Ishikawa (cell line): ENCODE measurements around the gene ANKRD66.

Experiments used
- CEBPB ChIP-seq: IDR thresholded peaks from 2 replicates; pipeline ENCODE4 v1.6.1; 2012
- CREB1 ChIP-seq: IDR thresholded peaks from 2 replicates; pipeline ENCODE4 v1.6.1; 2012; ENCODE audit warnings: low read depth
- EGR1 ChIP-seq: IDR thresholded peaks from 2 replicates; pipeline ENCODE4 v1.6.1; 2012
- EP300 ChIP-seq: IDR thresholded peaks from 2 replicates; pipeline ENCODE4 v1.6.1; 2012; ENCODE audit warnings: borderline replicate concordance
- FOXM1 ChIP-seq: IDR thresholded peaks from 2 replicates; pipeline ENCODE4 v1.6.1; 2012; ENCODE audit warnings: low read depth, borderline replicate concordance
- MAX ChIP-seq: IDR thresholded peaks from 2 replicates; pipeline ENCODE4 v1.6.1; 2012
- NFIC ChIP-seq: IDR thresholded peaks from 2 replicates; pipeline ENCODE4 v1.6.1; 2012
- RAD21 ChIP-seq: IDR thresholded peaks from 2 replicates; pipeline ENCODE4 v1.6.1; 2012; ENCODE audit warnings: low read depth
- REST ChIP-seq: IDR thresholded peaks from 2 replicates; pipeline ENCODE4 v1.6.1; 2012; ENCODE audit warnings: low read depth, mild to moderate bottlenecking
- TAF1 ChIP-seq: IDR thresholded peaks from 2 replicates; pipeline ENCODE4 v1.6.1; 2012; ENCODE audit warnings: low read depth, mild to moderate bottlenecking
- TCF12 ChIP-seq: IDR thresholded peaks from 2 replicates; pipeline ENCODE4 v1.6.1; 2012; ENCODE audit warnings: low read depth
- TEAD4 ChIP-seq: IDR thresholded peaks from 2 replicates; pipeline ENCODE4 v1.6.1; 2012
- USF1 ChIP-seq: IDR thresholded peaks from 2 replicates; pipeline ENCODE4 v1.6.1; 2012
- YY1 ChIP-seq: IDR thresholded peaks from 2 replicates; pipeline ENCODE4 v1.6.1; 2012; ENCODE audit warnings: low read depth
- ZBTB7A ChIP-seq: IDR thresholded peaks from 2 replicates; pipeline ENCODE4 v1.6.1; 2012; ENCODE audit warnings: low read depth

The ANKRD66 gene

GRCh38 chr6:46741910-46742309, 4.8 kb upstream of the ANKRD66 start:
- TF ChIP-seq CREB1 (no peak), RAD21 (no peak), USF1 (no peak), TEAD4 (no peak), ZBTB7A (no peak), NFIC (no peak), EP300 (no peak), TCF12 (no peak), TAF1 (no peak), CEBPB (no peak), REST (no peak), YY1 (no peak), EGR1 (no peak), FOXM1 (no peak), MAX (no peak)

GRCh38 chr6:46743425-46744158, 3.1 kb upstream of the ANKRD66 start:
- no peak for TF ChIP-seq TCF12
- no peak for TF ChIP-seq NFIC
- no peak for TF ChIP-seq TEAD4
- no peak for TF ChIP-seq MAX
- no peak for TF ChIP-seq ZBTB7A
- no peak for TF ChIP-seq YY1
- TF ChIP-seq FOXM1 = no peak
- no peak for TF ChIP-seq TAF1

GRCh38 chr6:46745973-46746372, 760 bp upstream of the ANKRD66 start:
- TF ChIP-seq CEBPB (no peak), CREB1 (no peak), TCF12 (no peak), TAF1 (no peak)

GRCh38 chr6:46748940-46749503, 2.3 kb downstream of the ANKRD66 start:
- no peak for TF ChIP-seq EP300
- no peak for TF ChIP-seq NFIC
- no peak for TF ChIP-seq CREB1

GRCh38 chr6:46749731-46750130, 3.0 kb downstream of the ANKRD66 start:
- no peak for TF ChIP-seq REST
- TF ChIP-seq USF1 = no peak
- no peak for TF ChIP-seq CEBPB
- TF ChIP-seq MAX = no peak
- TF ChIP-seq TCF12 = no peak
- no peak for TF ChIP-seq ZBTB7A
- TF ChIP-seq EGR1 = no peak
- TF ChIP-seq FOXM1 = no peak
- TF ChIP-seq EP300 = no peak
- TF ChIP-seq CREB1 = no peak
- TF ChIP-seq TEAD4 = no peak
- TF ChIP-seq TAF1 = no peak
- TF ChIP-seq RAD21 = no peak
- TF ChIP-seq YY1 = no peak
- no peak for TF ChIP-seq NFIC

- TF ChIP-seq MAX (no peak), ZBTB7A (no peak), TAF1 (no peak), CREB1 (no peak), TCF12 (no peak), NFIC (no peak), FOXM1 (no peak)
Observed at GRCh38 chr6:46751658-46752057, 4.9 kb downstream of the ANKRD66 start.
